Activated CD4-positive, alpha-beta T cell treated with anti-CD3 and anti-CD28 coated beads, Interleukin-10, Interleukin-2, amounts not matched to agents 100 ng/mL and 50 ng/mL, durations not matched to agents 16 hours and 8 hours (primary cell): ENCODE measurements around the gene ANAPC13.

Experiments
- DNase-seq: peaks from one replicate; pipeline ENCODE4 v3.0.0-alpha.2; 2020

Gene ANAPC13

GRCh38 chr3:134448664-134449063, 37.1 kb downstream of the ANAPC13 start:
- no peak for DNase-seq

GRCh38 chr3:134447351-134447750, 38.4 kb downstream of the ANAPC13 start:
- no peak for DNase-seq

GRCh38 chr3:134446800-134447199, 39.0 kb downstream of the ANAPC13 start:
- DNase-seq: no peak

GRCh38 chr3:134445636-134446035, 40.1 kb downstream of the ANAPC13 start:
- DNase-seq: no peak

GRCh38 chr3:134445095-134445494, 40.7 kb downstream of the ANAPC13 start:
- no peak for DNase-seq

GRCh38 chr3:134441821-134442220, 44.0 kb downstream of the ANAPC13 start:
- no peak for DNase-seq

- DNase-seq: no peak
Measured at GRCh38 chr3:134441321-134441720, 44.5 kb downstream of the ANAPC13 start.

GRCh38 chr3:134437211-134437752, 48.5 kb downstream of the ANAPC13 start:
- no peak for DNase-seq

- DNase-seq: no peak
Measured at GRCh38 chr3:134432236-134432635, 53.5 kb downstream of the ANAPC13 start.

GRCh38 chr3:134430950-134431445, 54.8 kb downstream of the ANAPC13 start:
- DNase-seq: no peak

- DNase-seq: no peak
Measured at GRCh38 chr3:134430174-134430573, 55.6 kb downstream of the ANAPC13 start.

- no peak for DNase-seq
Measured at GRCh38 chr3:134428401-134428800, 57.4 kb downstream of the ANAPC13 start.
